Panc1 (cell line): Measurements from ENCODE around the gene NT5C2. TPM values are rescaled to one million over a fixed set of nuclear protein-coding genes. Genes with fewer than 3 reads are reported as not detected.

ENCODE experiments used
- ATAC-seq: fragments of 200-7000 bp; cut with Tn5 transposase; 2 replicates; pipeline ENCODE4 v1.9.1; 2020; ENCODE audit warnings: mild to moderate bottlenecking, moderate library complexity
- BruUV-seq: library from RNA; stranded (reverse); fragments of 400-500 nt; replicated peaks from 2 replicates; lab custom pipeline; 2021; lab: Mats Ljungman, UMichigan
- CTCF ChIA-PET: fragments of 300-600 bp; sonication (Branson Sonifier 250); formaldehyde crosslinking; loops from one replicate; lab custom pipeline; 2022; ENCODE audit warnings: antibody characterized with exemption; lab: Charles Lee
- POLR2A ChIA-PET: fragments of 300-600 bp; sonication (Branson Sonifier 250); formaldehyde crosslinking; loops from one replicate; lab custom pipeline; 2022; ENCODE audit warnings: antibody characterized with exemption; lab: Charles Lee
- DNase-seq: peaks from one replicate; pipeline ENCODE4 v3.0.0-alpha.2; 2010; ENCODE audit warnings: low read depth, low spot score
- H3K27ac ChIP-seq: 2 replicates; pipeline ENCODE4 v1.5.1; 2011; ENCODE audit warnings: mild to moderate bottlenecking, low read length, inconsistent platforms
- H3K27me3 ChIP-seq: fragments of 200-500 bp; sonication (Bioruptor generic); 2 replicates; pipeline ENCODE4 v1.6.0; 2014; ENCODE audit warnings: low read length, inconsistent platforms; ENCODE audit not compliant: control insufficient read depth, insufficient read depth
- H3K36me3 ChIP-seq: fragments of 200-500 bp; sonication (Bioruptor generic); 2 replicates; pipeline ENCODE4 v1.5.1; 2014; ENCODE audit warnings: inconsistent platforms, mild to moderate bottlenecking, low read length, moderate library complexity; ENCODE audit not compliant: control insufficient read depth, insufficient read depth
- H3K4me1 ChIP-seq: 2 replicates; pipeline ENCODE4 v1.5.1; 2011; ENCODE audit warnings: inconsistent platforms, mild to moderate bottlenecking, low read length, moderate library complexity; ENCODE audit not compliant: control insufficient read depth, insufficient read depth
- H3K4me3 ChIP-seq, 2 experiments: 2 replicates each; pipeline ENCODE4 v1.5.1; 2011 to 2012; ENCODE audit warnings: low read depth in 2 of 2, low read length in 2 of 2, mild to moderate bottlenecking in 2 of 2, inconsistent platforms in 1 of 2, moderate library complexity in 1 of 2
- H3K9me3 ChIP-seq: fragments of 200-500 bp; sonication (Bioruptor generic); 2 replicates; pipeline ENCODE4 v1.5.1; 2014; ENCODE audit warnings: low read depth, mild to moderate bottlenecking, inconsistent platforms, low read length, moderate library complexity; ENCODE audit not compliant: control insufficient read depth, insufficient read depth
- POLR2AphosphoS5 ChIP-seq: IDR thresholded peaks from 2 replicates; pipeline ENCODE4 v1.6.1; 2012; ENCODE audit warnings: mild to moderate bottlenecking, low read depth, low read length, moderate library complexity
- SIN3A ChIP-seq: IDR thresholded peaks from 2 replicates; pipeline ENCODE4 v1.6.1; 2012; ENCODE audit warnings: low read depth, mild to moderate bottlenecking, low read length, moderate library complexity, borderline replicate concordance; ENCODE audit not compliant: insufficient read depth
- TCF7L2 ChIP-seq: IDR thresholded peaks from 2 replicates; pipeline ENCODE4 v1.6.1; 2011; ENCODE audit warnings: mild to moderate bottlenecking, low read depth, low read length, inconsistent platforms
- in situ Hi-C: cut with HindIII; loops from 2 replicates; pipeline ENCODE4 v1.10.0; 2016; ENCODE audit warnings: low sequenced_read_pairs, low pct_unique_long_range_greater_than_20kb
- intact Hi-C: fragments of 100-400 bp; cut with micrococcal nuclease; formaldehyde crosslinking; loops from one replicate; pipeline ENCODE4 v1.10.0; 2022; ENCODE audit not compliant: unreplicated experiment
- total RNA-seq: library from RNA; stranded (reverse); gene quantifications from one replicate; pipeline ENCODE4 v1.2.1, GENCODE V29; 2021; ENCODE audit not compliant: unreplicated experiment
- TF ChIP-seq, protein P1 (sequence below): fragments of 450-650 bp; IDR thresholded peaks from 2 replicates; pipeline ENCODE4 v1.5.1; 2017; ENCODE audit warnings: mild to moderate bottlenecking
- TF ChIP-seq, protein P2 (sequence below), 2 experiments: IDR thresholded peaks; 2 replicates each; pipeline ENCODE4 v1.6.1; 2011 to 2012; ENCODE audit warnings: low read depth in 2 of 2, control low read depth in 1 of 2, low read length in 1 of 2, mild to moderate bottlenecking in 1 of 2, moderate library complexity in 1 of 2; ENCODE audit not compliant: insufficient read depth in 1 of 2

NT5C2 gene
- total RNA-seq, 1 experiment from 2014 or later = 150 TPM

DNA sequence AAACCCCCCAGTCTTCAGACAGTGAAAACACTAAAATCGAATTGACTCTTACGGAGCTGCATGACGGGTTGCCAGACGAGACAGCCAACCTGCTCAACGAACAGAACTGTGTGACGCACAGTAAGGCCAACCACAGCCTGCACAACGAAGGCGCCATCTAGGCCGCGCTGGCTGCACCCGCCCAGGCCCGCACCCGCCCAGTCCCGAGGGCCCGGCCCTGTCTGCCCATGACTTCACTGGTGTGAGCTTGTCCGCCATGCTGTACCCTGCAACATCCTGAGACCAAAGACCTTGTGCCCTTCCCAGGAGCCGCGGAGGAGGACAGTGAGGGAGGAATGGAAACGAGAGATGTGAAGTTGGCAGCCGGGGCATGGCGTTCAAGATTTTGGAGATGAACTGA, 116.1 kb downstream of the NT5C2 start:
- ATAC-seq (no peak), DNase-seq (no peak)
- CTCF ChIA-PET = no interaction called here
- no peak overlapping the region for H3K27ac ChIP-seq
- no peaks in the 10 kb centered on the region for H3K4me1 ChIP-seq
- TF ChIP-seq POLR2AphosphoS5 = no peak
- no peak for TF ChIP-seq SIN3A
- TF ChIP-seq TCF7L2 = no peak
- TF ChIP-seq, protein P1, sequence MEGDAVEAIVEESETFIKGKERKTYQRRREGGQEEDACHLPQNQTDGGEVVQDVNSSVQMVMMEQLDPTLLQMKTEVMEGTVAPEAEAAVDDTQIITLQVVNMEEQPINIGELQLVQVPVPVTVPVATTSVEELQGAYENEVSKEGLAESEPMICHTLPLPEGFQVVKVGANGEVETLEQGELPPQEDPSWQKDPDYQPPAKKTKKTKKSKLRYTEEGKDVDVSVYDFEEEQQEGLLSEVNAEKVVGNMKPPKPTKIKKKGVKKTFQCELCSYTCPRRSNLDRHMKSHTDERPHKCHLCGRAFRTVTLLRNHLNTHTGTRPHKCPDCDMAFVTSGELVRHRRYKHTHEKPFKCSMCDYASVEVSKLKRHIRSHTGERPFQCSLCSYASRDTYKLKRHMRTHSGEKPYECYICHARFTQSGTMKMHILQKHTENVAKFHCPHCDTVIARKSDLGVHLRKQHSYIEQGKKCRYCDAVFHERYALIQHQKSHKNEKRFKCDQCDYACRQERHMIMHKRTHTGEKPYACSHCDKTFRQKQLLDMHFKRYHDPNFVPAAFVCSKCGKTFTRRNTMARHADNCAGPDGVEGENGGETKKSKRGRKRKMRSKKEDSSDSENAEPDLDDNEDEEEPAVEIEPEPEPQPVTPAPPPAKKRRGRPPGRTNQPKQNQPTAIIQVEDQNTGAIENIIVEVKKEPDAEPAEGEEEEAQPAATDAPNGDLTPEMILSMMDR = no peak
- TF ChIP-seq, protein P2, sequence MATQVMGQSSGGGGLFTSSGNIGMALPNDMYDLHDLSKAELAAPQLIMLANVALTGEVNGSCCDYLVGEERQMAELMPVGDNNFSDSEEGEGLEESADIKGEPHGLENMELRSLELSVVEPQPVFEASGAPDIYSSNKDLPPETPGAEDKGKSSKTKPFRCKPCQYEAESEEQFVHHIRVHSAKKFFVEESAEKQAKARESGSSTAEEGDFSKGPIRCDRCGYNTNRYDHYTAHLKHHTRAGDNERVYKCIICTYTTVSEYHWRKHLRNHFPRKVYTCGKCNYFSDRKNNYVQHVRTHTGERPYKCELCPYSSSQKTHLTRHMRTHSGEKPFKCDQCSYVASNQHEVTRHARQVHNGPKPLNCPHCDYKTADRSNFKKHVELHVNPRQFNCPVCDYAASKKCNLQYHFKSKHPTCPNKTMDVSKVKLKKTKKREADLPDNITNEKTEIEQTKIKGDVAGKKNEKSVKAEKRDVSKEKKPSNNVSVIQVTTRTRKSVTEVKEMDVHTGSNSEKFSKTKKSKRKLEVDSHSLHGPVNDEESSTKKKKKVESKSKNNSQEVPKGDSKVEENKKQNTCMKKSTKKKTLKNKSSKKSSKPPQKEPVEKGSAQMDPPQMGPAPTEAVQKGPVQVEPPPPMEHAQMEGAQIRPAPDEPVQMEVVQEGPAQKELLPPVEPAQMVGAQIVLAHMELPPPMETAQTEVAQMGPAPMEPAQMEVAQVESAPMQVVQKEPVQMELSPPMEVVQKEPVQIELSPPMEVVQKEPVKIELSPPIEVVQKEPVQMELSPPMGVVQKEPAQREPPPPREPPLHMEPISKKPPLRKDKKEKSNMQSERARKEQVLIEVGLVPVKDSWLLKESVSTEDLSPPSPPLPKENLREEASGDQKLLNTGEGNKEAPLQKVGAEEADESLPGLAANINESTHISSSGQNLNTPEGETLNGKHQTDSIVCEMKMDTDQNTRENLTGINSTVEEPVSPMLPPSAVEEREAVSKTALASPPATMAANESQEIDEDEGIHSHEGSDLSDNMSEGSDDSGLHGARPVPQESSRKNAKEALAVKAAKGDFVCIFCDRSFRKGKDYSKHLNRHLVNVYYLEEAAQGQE (IDR thresholded peaks at IDR 0.05; ENCODE audit: insufficient read depth in 1 of 2, low read depth in 2 of 2, low read length in 1 of 2) = no peak
- POLR2A ChIA-PET = no interaction called here
- intact Hi-C loops (no loop called here), in situ Hi-C loops (no loop called here)
- no peak overlapping the region for H3K4me3 ChIP-seq
- H3K9me3 ChIP-seq = no peaks in the 10 kb centered on the region
- H3K27me3 ChIP-seq = no peaks in the 10 kb centered on the region
- no TSS peak for BruUV-seq
- no peaks in the 10 kb centered on the region for H3K36me3 ChIP-seq

DNA sequence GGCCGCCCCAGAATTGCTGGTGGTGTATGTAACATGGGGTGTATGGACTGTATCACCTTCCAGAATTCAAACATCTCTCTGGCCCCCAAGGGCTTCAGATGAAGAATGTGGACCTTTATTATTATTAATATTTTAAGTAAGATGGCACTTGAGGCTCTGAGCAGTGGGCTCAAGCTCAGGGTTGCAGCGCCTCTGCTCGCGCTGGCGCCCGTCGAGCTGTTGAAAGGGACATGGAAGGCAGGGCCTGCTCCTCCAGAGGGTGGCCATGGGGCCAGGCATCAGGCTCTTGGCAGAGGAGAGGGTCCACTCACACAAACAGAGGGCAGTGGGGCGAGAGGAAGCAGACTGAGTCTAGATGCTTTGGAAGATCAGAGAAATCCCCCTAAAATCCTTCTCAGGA, 120.2 kb downstream of the NT5C2 start:
- no peak for TF ChIP-seq SIN3A
- TF ChIP-seq, protein P1 = no peak
- TF ChIP-seq, protein P2 (IDR thresholded peaks at IDR 0.05; ENCODE audit: insufficient read depth in 1 of 2, low read depth in 2 of 2, low read length in 1 of 2) = no peak
- no peak for TF ChIP-seq POLR2AphosphoS5
- TF ChIP-seq TCF7L2 = no peak
- ATAC-seq (no peak), DNase-seq (no peak)
- H3K27ac ChIP-seq = no peak overlapping the region
- no peaks in the 10 kb centered on the region for H3K4me1 ChIP-seq
- H3K27me3 ChIP-seq = no peaks in the 10 kb centered on the region
- CTCF ChIA-PET = no interaction called here
- intact Hi-C loops = no loop called here
- no peaks in the 10 kb centered on the region for H3K36me3 ChIP-seq
- in situ Hi-C loops = no loop called here
- H3K9me3 ChIP-seq = no peaks in the 10 kb centered on the region
- BruUV-seq = no TSS peak
- H3K4me3 ChIP-seq = no peak overlapping the region
- POLR2A ChIA-PET = no interaction called here
